Right lobe of liver (tissue), 4 donors: ENCODE results near the gene PLCB4.

Experiments
- POLR2A ChIP-seq: fragments of 450-650 bp; IDR thresholded peaks from one replicate; pipeline ENCODE4 v1.6.1; 2017; ENCODE audit warnings: antibody characterized with exemption, mild to moderate bottlenecking
- TF ChIP-seq, protein P1 (sequence below), 4 donors: fragments of 200-600 bp in 3 of 4; fragments of 450-650 bp in 1 of 4; IDR thresholded peaks; one replicate each; pipeline versions ENCODE4 v1.5.1 to v1.8.0; 2016 to 2022; ENCODE audit warnings: antibody characterized with exemption in 4 of 4, mild to moderate bottlenecking in 2 of 4
- donor health status: DM: no; HTN: no; CAD: no.
- donor health status: DM: no; HTN: no; CAD: no.
- donor health status: DM: no; HTN: yes; CAD: no.

- TF ChIP-seq, protein P1, sequence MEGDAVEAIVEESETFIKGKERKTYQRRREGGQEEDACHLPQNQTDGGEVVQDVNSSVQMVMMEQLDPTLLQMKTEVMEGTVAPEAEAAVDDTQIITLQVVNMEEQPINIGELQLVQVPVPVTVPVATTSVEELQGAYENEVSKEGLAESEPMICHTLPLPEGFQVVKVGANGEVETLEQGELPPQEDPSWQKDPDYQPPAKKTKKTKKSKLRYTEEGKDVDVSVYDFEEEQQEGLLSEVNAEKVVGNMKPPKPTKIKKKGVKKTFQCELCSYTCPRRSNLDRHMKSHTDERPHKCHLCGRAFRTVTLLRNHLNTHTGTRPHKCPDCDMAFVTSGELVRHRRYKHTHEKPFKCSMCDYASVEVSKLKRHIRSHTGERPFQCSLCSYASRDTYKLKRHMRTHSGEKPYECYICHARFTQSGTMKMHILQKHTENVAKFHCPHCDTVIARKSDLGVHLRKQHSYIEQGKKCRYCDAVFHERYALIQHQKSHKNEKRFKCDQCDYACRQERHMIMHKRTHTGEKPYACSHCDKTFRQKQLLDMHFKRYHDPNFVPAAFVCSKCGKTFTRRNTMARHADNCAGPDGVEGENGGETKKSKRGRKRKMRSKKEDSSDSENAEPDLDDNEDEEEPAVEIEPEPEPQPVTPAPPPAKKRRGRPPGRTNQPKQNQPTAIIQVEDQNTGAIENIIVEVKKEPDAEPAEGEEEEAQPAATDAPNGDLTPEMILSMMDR (IDR thresholded peaks at IDR 0.05), result no peak
- TF ChIP-seq POLR2A, result no peak
These were observed 81.8 kb downstream of the PLCB4 start for GRCh38 chr20:9150679-9151078.
